Skeletal muscle cell (primary cell): ENCODE results near the gene AADACL4.
"Not testable (repeated sequence)": the region's sequence is repeated elsewhere in the genome, so short reads cannot be mapped to it uniquely, and the experiment has no call there.

Experiments used
- DNase-seq: peaks from one replicate; pipeline ENCODE4 v3.0.0-alpha.2; 2010; ENCODE audit warnings: low read depth
- H3K4me3 ChIP-seq: 2 replicates; pipeline ENCODE4 v1.5.1; 2011; ENCODE audit warnings: low read depth, mild to moderate bottlenecking, control low read depth, low read length, moderate library complexity

AADACL4 gene

DNA sequence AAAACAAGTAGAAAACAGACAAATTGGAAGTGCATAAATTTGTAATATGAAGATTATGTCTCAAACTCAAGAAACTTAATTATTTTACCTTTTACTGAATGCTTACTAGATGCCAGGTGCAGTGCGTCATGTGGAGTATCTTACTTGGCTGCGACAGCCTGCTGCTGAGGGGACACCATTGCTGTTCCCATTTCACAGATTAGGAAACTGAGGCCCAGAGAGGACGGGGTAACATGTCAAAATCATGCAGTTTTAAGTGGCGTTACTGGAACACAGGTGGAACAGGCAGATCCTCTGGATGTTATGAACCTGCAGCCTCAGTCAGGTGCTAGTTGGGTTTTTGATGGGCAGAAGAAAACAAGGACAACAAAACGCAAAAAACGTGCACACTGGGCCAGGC lies 18.6 kb upstream of the AADACL4 start:
- DNase-seq: no peak
- H3K4me3 ChIP-seq: no peak overlapping the region

DNA sequence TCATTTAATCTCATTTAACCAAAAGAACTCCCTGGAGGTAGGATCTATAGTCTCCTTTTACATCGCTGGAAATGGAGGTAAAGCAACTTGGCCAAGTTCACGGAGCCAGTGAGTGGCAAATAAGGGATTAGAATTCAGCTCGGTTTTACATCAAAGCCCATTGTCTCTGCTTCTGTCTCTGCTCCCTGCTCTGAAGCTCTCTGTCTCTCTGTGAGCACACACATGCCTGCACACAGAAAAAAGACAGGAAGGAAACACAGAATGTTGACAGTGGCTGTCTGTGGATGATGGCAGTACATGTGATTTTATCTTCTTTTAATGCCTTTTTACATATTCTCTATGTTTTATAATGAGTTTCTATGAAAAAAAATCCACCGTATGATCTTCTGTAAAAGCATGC lies 17.0 kb upstream of the AADACL4 start:
- no peak for DNase-seq
- H3K4me3 ChIP-seq: no peak overlapping the region

- H3K4me3 ChIP-seq: no peak overlapping the region
- DNase-seq: no peak
These were observed 16.6 kb upstream of the AADACL4 start for GRCh38 chr1:12627296-12627695.

DNA sequence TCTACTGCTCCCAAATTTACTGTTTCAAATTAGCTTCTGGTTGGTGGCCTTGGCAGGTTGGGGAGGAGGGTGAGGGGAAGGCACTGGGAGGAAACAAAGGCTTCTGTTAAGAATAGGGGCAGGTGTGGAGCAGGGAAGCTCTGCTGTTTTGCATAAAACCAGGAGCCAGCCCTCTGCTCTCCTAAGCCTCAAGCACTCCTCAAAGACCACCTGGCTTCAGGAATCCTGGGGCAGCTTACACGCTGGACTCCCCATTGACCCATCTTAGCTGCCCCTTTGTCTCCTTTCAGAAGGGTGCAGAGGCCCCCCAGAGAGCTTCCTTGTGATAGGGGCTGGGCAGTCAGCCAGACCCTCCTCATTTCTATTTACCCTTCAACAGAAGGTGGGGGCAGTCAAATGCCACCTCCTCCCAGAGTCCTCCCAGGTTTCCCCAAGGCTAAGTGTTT lies 14.4 kb upstream of the AADACL4 start:
- DNase-seq: no peak
- H3K4me3 ChIP-seq: no peak overlapping the region

- DNase-seq: no peak
- no peak overlapping the region for H3K4me3 ChIP-seq
These were observed 13.7 kb upstream of the AADACL4 start for GRCh38 chr1:12629985-12630760.

DNA sequence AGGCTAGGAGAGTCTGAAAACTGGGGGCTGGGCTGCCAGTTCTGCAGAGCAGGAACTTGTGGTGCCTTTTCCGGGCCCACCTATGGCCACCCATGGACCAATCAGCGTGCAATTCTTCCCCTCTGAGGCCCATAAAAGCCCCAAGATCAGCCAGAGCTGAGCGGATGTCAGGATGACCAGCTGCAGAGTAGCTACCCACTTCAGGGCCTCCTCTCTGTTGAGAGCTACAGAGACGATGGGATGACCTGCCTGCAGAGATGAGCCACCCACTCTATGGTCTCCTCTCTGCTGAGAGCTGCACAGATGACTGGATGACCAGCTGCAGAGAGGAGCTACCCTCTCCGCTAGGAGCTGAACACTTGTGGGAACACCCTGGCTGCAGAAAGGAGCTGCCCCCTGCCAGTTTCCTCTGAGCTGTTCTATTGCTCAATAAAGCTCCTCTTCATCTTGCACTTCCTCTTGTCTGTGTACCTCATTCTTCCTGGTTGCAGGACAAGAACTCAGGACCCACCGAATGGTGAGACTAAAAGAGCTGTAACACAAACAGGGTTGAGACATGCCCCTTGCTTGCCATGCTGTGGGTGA lies 12.8 kb upstream of the AADACL4 start:
- no peak for DNase-seq
- H3K4me3 ChIP-seq: no peak overlapping the region

DNA sequence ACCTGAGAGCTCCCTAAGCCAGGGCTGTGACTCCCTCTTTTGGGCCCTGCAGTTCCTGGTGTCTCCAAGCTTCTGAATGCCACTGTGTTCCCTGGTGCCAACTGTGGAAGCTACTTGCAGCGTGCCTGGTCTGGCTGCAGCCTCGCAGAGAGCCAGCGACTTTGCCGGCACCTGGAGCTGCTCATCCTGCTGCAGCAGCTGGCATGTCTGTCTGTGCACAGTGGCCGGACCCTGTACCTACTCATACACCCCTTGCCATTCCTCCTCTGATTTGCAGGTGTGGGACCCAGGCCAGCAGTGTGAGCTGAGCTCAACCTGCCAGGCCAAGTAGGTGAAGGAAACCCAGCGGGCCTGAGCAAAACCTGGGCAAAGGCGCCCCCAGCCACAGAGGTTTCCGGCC lies 12.3 kb upstream of the AADACL4 start:
- no peak for DNase-seq
- no peak overlapping the region for H3K4me3 ChIP-seq

DNA sequence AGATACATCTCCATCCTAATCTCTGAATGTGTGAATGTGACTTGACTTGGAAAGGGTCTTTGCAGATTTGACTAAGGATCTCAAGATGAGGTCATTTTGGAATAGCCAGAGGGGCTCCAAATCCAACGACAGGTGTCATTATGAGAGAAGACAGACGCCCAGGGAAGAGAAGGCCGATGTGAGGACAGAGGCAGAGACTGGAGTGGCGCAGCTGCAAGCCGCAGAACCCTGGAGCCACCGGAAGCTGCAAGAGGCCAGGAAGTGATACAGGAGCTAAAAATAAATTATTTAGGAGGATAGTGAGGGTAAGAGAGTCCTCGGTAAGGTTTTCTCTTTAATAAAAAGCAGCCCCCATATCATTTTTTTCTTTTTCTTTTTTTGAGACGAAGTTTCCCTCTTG lies 9.7 kb upstream of the AADACL4 start:
- no peak for DNase-seq
- H3K4me3 ChIP-seq: no peak overlapping the region

- no peak for DNase-seq
- no peak overlapping the region for H3K4me3 ChIP-seq
These were observed 9.1 kb upstream of the AADACL4 start for GRCh38 chr1:12634696-12635202.

DNA sequence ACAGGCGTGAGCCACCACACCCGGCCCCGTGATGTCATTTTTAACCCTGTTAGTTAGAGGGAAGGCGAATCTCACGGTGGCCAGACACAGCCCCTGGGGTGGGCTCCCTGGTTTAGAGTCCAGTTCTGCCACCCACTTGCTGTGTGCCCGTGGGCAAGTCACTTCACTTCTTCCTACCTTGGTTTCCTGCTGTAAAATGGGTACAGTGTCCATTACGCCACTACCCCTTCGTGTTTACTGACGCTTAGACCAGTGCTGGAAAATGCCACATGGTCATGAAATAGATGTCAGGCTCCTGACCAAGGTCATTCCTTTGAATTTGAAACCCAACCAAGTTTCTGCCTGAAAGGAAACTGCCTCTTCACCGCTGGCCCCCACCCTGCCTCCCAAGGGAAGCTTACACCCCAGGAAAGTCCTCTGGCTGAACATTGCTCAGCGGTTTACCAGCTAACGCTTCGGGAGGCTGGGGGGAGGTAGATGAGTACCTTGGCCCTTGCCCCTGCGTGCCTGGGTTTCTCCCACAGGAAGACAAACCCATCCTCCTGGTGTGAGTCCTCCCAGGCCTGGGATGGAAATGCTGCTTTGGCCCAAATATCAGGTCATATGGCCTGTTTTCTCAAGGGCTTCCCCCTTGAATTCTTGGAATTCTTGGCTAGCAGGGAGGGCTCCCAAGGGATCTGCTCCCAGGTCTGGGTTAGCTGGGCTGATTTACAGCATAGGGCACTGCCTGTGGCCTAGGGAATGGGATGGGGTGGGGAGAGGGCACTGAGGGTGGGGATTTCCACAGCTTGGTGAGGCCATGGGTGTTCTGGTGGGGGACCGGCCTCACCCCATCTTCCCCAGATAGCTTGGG lies 7.6 kb upstream of the AADACL4 start:
- H3K4me3 ChIP-seq: no peak overlapping the region
- DNase-seq: peak; percentile 29

DNA sequence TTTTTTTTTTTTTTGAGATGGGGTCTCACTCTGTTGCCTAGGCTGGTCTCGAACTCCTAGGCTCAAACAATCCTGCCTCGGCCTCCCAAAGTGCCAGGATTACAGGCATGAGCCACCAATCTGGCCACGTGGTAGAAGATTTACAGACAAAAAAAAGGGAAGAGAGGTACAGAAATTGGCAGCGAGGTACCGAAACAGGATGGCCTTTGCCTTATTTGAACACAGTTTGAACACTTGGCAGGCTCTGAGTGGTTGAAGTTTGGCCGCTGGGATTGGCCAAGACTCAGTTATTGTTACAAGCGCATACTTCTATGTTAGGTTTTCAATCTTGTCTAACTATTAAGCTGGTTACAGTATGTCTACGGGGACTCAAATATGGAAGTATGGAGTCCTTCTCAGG lies 6.2 kb upstream of the AADACL4 start:
- H3K4me3 ChIP-seq: no peak overlapping the region
- DNase-seq: no peak

- DNase-seq: no peak
These were observed 3.5 kb upstream of the AADACL4 start for GRCh38 chr1:12640237-12640957.

GRCh38 chr1:12640958-12641272 lies 3.0 kb upstream of the AADACL4 start:
- no peak for DNase-seq
- H3K4me3 ChIP-seq: no peak overlapping the region

More at GRCh38 chr1:12640237-12640957, 3.5 kb upstream of the AADACL4 start:
- no peak overlapping the region for H3K4me3 ChIP-seq

- no peak overlapping the region for H3K4me3 ChIP-seq
- no peak for DNase-seq
These were observed 806 bp upstream of the AADACL4 start for GRCh38 chr1:12643079-12643478.

- DNase-seq: no peak
- no peak overlapping the region for H3K4me3 ChIP-seq
These were observed 352 bp downstream of the AADACL4 start for GRCh38 chr1:12644237-12644636.

- no peak overlapping the region for H3K4me3 ChIP-seq
- DNase-seq: no peak
These were observed 944 bp downstream of the AADACL4 start for GRCh38 chr1:12644829-12645228.

DNA sequence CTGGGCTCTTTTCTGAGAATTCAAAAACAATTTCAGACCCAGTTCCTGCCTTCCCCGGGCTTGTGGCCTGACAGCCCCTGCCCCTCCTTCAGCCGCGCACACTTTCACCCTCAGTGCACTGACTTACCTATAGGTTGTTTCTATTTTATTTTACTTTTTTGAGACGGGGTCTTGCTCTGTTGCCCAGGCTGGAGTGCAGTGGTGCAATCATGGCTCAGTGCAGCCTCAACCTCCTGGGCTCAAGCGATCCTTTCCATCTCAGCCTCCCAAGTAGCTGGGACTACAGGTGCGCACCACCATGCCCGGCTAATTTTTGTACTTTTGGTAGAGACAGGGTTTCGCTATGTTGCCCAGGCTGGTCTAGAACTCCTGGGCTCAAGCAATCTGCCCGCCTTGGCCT lies 1.5 kb downstream of the AADACL4 start:
- DNase-seq, H3K4me3 ChIP-seq: not testable (repeated sequence)

DNA sequence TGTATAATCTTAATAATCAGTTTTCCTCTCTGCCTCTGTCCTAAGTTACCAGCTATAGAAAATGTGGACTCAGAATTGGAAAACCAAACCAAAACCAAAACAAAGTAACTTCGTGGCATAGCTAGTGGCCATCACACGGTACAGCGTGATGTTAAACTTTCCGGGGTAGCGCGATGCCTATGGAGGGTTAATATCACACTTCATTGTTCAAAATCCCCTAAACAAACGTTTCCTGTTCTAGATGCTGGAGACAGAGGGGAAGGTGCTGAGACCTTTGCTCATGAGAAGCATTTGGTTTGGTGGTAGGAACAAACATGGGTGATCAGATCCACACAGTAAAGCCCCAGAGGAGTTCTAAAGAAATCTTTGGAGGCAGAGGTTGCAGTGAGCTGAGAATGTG lies 4.9 kb downstream of the AADACL4 start:
- DNase-seq: no peak
- H3K4me3 ChIP-seq: no peak overlapping the region

DNA sequence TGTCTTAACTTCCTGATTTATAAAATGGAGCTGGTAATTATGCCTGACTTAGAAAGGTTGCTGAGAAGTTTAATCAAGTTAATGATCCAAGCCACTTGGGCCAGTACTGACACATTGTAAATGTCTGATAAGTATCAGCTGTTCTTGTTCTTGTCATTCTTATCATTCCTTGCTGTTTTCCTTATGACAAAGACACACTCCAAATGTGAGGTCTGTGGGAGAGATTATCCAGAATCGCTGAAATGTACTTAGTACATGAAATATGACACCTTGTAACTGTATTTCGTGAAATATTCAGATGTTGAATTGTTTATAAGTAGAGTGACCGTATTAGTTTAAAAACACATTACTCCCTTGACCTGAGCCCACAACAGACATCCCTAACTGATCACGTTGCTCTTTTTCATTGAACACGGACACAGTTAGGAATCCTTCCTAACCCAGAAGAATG lies 6.1 kb downstream of the AADACL4 start:
- H3K4me3 ChIP-seq: no peak overlapping the region
- DNase-seq: no peak
